Ramos (cell line): Measurements from ENCODE around the gene NFIA.

Source experiments
- in situ Hi-C: fragments of 300-500 bp; cut with MboI; formaldehyde crosslinking; loops from one replicate; pipeline ENCODE4 v1.14.3; 2022; ENCODE audit warnings: low sequenced_read_pairs; ENCODE audit not compliant: unreplicated experiment

Gene NFIA

GRCh38 chr1:61231795-61232194 is 149.4 kb downstream of the NFIA start:
- in situ Hi-C loops: no loop called here

GRCh38 chr1:61233121-61233660 is 150.8 kb downstream of the NFIA start:
- in situ Hi-C loops: no loop called here

GRCh38 chr1:61234587-61234919 is 152.2 kb downstream of the NFIA start:
- in situ Hi-C loops: no loop called here

DNA sequence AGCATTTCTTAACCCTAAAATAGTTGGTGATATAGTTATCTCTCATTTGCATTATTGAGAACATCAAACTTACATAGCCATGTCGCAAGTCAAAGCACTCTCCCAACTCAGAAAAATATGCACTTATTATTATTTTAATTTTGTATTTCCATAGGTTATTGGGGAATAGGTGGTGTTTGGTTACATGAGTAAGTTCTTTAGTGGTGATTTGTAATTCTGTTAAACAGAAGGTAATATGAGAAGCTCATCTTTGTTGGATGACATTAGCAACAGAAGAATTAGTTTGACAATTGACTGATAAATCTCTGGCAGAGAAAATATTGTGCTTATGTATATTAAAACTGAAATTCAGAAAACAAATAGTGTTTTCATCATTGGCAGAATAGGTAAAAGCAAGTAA is 154.8 kb downstream of the NFIA start:
- in situ Hi-C loops: no loop called here

- in situ Hi-C loops: no loop called here
These were observed 155.4 kb downstream of the NFIA start for GRCh38 chr1:61237659-61238358.

GRCh38 chr1:61238359-61238665 is 156.0 kb downstream of the NFIA start:
- in situ Hi-C loops: no loop called here

DNA sequence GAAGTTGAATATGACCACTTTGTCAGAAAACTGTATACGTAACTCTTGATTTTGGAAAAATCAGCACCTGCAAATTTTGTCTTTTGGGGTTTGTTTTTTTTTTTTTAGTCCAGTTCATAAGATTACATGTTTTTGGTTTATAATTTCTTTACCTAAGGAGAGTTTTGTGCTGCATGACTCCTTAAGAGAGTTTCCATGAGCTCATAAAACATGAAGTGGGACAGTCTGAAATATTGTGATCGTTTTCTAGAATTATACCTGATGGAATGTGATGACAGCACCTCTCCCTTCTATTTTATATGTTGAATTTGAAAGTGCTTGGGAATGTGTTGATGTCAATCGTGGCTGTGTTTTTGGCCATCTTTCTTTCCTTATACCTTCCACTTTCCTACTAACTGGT is 158.5 kb downstream of the NFIA start:
- in situ Hi-C loops: no loop called here

- in situ Hi-C loops: no loop called here
These were observed 159.1 kb downstream of the NFIA start for GRCh38 chr1:61241411-61241838.

- in situ Hi-C loops: no loop called here
These were observed 159.6 kb downstream of the NFIA start for GRCh38 chr1:61241973-61242381.

GRCh38 chr1:61244114-61244513 is 161.8 kb downstream of the NFIA start:
- in situ Hi-C loops: no loop called here

GRCh38 chr1:61245696-61246400 is 163.5 kb downstream of the NFIA start:
- in situ Hi-C loops: no loop called here

DNA sequence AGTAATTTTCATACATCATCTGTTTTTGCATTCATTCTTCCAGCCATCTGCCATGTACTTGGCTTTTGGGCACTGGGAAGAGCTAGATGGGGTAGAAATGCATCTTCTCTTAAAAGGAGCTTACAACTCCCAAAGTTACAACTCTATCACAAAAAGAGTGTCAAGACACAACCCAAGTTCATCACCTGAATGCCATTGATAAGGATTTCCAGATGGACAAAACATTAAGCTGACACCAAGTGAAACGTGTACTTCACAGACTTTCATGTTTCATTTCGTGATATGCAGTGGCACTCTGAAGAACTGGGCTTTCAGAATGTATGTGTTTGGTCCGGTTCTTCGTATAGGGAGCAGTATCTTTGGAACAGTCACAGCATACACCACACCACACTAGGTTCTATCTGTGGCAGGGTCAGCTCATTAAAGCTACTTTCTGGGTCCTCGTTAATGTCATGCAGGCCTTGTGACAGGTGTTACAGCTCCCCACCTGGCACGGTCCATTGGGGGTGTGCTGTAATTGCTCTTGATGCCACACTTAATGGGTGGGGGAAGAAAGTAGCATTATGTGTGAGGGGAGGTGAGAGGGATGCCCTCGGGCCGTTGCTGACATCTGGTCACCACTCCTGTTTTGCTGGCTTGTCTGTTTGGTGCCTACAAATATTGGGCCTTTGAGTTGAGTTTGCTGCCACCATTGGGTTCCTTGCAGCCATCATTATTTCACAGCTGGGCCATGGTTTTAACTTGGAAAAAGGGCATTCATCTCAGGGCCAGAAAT is 164.9 kb downstream of the NFIA start:
- in situ Hi-C loops: no loop called here

GRCh38 chr1:61247881-61248752 is 165.8 kb downstream of the NFIA start:
- in situ Hi-C loops: no loop called here

GRCh38 chr1:61250933-61251332 is 168.6 kb downstream of the NFIA start:
- in situ Hi-C loops: no loop called here

DNA sequence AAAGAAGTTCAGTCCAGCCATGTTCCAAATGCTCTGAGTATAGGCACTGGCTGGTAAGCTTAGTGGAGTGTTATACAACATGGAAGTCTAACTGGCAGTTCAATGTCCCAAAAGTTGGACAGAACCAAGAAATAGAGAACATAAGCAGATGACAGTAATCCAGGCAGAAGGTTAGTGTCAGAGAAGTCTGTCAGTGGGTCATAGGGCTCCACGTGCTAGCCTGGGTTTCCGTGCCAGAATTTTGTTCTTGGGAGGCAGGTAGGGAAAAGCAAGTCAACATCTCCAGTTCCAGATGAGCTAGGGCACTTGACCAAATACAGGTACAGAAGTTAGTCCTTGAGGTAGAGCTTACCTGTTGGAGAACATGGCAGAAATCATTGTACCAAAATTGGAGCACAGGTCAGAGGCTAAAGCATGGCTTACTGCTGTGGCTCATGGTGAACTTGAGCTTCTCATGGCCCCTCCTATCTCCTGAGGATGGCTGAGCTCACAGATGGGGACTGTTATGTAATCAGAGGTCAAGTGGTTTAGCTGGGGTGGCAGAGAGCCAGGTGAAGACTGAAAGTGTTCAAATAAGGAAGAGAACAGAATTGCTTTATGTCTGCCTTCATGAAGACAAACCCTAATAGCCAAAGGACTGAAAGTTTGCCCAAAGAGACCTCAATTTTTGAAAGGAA is 170.8 kb downstream of the NFIA start:
- in situ Hi-C loops: no loop called here

DNA sequence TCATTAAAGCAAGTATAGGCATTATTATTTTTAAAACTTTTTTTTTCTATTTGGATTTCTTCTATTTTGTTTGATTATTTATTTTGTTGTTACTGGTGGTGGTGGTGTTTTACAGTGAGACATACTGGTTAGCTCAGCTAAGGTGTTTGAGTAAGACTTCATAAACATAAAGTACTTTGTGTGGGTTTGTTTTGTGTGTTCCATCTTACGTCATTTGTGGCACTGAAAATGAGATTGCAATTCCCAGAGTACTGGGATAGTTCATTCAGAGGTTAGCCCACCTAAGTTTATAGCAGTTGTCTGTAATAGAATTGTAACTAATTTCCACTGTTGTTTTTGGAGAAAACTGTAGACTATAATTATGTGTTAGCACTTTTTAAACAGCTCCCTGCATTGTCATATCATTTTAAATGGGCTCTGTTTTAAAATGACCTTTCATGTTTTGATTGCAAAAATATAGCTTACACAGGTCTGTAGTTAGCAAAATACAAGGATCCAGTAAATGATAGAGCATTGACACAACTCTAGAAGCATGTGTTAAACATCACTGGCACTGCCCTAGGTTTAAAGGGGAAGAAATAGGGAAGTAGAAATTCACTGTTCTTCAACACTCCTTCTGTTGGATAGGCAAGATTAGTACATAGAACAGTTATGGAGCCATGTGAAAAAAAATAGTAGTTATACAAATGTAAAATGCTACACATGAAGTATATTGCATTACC is 171.7 kb downstream of the NFIA start:
- in situ Hi-C loops: no loop called here

GRCh38 chr1:61254634-61255357 is 172.4 kb downstream of the NFIA start:
- in situ Hi-C loops: no loop called here

GRCh38 chr1:61255358-61255703 is 173.0 kb downstream of the NFIA start:
- in situ Hi-C loops: no loop called here
